Measurements from ENCODE around the gene RIPK1.

DNA sequence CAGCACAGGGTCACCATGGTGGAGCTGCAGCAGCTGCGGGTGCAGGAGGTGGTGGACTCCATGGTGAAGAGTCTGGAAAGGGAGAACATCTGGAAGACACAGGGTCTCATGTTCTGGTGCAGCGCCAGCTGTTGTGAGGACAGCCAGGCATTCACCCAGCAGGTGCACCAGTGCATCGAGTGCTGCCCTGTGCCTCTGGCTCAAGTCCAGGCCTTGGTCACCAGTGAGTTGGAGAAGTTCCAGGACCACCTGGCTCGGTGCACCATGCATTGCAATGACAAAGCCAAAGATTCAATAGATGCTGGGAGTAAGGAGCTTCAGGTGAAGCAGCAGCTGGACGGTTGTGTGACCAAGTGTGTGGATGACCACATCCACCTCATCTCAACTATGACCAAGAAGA lies 22.9 kb upstream of the RIPK1 start:
- TF ChIP-seq, protein P1, sequence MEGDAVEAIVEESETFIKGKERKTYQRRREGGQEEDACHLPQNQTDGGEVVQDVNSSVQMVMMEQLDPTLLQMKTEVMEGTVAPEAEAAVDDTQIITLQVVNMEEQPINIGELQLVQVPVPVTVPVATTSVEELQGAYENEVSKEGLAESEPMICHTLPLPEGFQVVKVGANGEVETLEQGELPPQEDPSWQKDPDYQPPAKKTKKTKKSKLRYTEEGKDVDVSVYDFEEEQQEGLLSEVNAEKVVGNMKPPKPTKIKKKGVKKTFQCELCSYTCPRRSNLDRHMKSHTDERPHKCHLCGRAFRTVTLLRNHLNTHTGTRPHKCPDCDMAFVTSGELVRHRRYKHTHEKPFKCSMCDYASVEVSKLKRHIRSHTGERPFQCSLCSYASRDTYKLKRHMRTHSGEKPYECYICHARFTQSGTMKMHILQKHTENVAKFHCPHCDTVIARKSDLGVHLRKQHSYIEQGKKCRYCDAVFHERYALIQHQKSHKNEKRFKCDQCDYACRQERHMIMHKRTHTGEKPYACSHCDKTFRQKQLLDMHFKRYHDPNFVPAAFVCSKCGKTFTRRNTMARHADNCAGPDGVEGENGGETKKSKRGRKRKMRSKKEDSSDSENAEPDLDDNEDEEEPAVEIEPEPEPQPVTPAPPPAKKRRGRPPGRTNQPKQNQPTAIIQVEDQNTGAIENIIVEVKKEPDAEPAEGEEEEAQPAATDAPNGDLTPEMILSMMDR (IDR thresholded peaks at IDR 0.05 in 2 of 3, conservative IDR thresholded peaks at IDR 0.05 in 1 of 3; ENCODE audit: insufficient read depth in 2 of 3, low read depth in 1 of 3, low read length in 3 of 3): no peak
- TF ChIP-seq CC2D1A (IDR thresholded peaks at IDR 0.05): no peak
- TF ChIP-seq RNF2 (IDR thresholded peaks at IDR 0.05): no peak
- TF ChIP-seq ZFX (CRISPR knock-in tag; IDR thresholded peaks at IDR 0.05): no peak
- no peak for TF ChIP-seq HDAC3 (IDR thresholded peaks at IDR 0.05; ENCODE audit: borderline replicate concordance, partially characterized antibody)
